HG02870 (cell line): ENCODE data around the gene VPS13D.
"Not testable (repeated sequence)": the region's sequence is repeated elsewhere in the genome, so short reads cannot be mapped to it uniquely, and the experiment has no call there.

Source experiments
- ATAC-seq: cut with Tn5 transposase; IDR thresholded peaks from one replicate; pipeline ENCODE4 v1.9.1; 2021; ENCODE audit warnings: mild to moderate bottlenecking, moderate library complexity; ENCODE audit not compliant: unreplicated experiment

Gene VPS13D

GRCh38 chr1:12462586-12462985 is 232.8 kb downstream of the VPS13D start:
- ATAC-seq, result no peak

GRCh38 chr1:12464045-12464461 is 234.2 kb downstream of the VPS13D start:
- no peak for ATAC-seq

- no peak for ATAC-seq
Observed at GRCh38 chr1:12464598-12465056, 234.8 kb downstream of the VPS13D start.

- ATAC-seq, result no peak
Observed at GRCh38 chr1:12465126-12465525, 235.3 kb downstream of the VPS13D start.

GRCh38 chr1:12466816-12467215 is 237.0 kb downstream of the VPS13D start:
- ATAC-seq, result no peak

GRCh38 chr1:12467570-12468286 is 237.9 kb downstream of the VPS13D start:
- ATAC-seq, result no peak

- no peak for ATAC-seq
Observed at GRCh38 chr1:12468323-12468722, 238.5 kb downstream of the VPS13D start.

GRCh38 chr1:12469493-12469892 is 239.7 kb downstream of the VPS13D start:
- ATAC-seq, result no peak

GRCh38 chr1:12469990-12470389 is 240.2 kb downstream of the VPS13D start:
- no peak for ATAC-seq

GRCh38 chr1:12470916-12471315 is 241.1 kb downstream of the VPS13D start:
- not testable (repeated sequence) for ATAC-seq

GRCh38 chr1:12472156-12472797 is 242.4 kb downstream of the VPS13D start:
- ATAC-seq, result no peak

- no peak for ATAC-seq
Observed at GRCh38 chr1:12472798-12473551, 243.1 kb downstream of the VPS13D start.

GRCh38 chr1:12473596-12474362 is 243.9 kb downstream of the VPS13D start:
- no peak for ATAC-seq

- no peak for ATAC-seq
Observed at GRCh38 chr1:12475101-12475500, 245.3 kb downstream of the VPS13D start.

GRCh38 chr1:12475530-12475934 is 245.7 kb downstream of the VPS13D start:
- ATAC-seq, result no peak

- no peak for ATAC-seq
Observed at GRCh38 chr1:12475947-12476346, 246.1 kb downstream of the VPS13D start.

GRCh38 chr1:12477314-12477713 is 247.5 kb downstream of the VPS13D start:
- no peak for ATAC-seq

- ATAC-seq, result no peak
Observed at GRCh38 chr1:12477936-12478611, 248.2 kb downstream of the VPS13D start.

GRCh38 chr1:12478612-12478985 is 248.8 kb downstream of the VPS13D start:
- no peak for ATAC-seq

GRCh38 chr1:12479311-12479710 is 249.5 kb downstream of the VPS13D start:
- ATAC-seq, result no peak
